ENCODE measurements around the gene MTMR8.

Gene MTMR8

DNA sequence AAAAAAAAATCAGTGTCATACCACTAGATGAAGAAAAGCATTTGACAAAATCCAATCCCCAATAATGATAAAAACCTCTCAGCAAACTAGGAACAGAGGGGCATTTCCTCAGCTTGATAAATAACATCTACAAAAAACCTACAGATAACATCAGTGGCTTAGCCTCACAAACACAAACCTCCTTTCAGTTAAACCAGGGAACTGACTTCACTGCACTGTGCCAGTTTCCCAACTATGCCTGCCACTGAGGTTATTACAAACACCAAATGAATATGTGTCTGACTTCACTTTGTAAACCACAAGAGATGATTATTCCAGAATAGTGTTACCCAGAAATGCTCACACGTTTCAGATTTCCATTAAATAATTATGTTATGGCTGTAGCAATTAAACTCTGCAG is 15.3 kb downstream of the MTMR8 start:
- Histone ChIP-seq H2BK120ac (ENCODE audit: insufficient read depth, low read length, poor library complexity) (no peak overlapping the region), H3K36me3 (ENCODE audit: control insufficient read depth in 1 of 2, insufficient read depth in 2 of 2, low read length in 2 of 2) (no peaks in the 10 kb centered on the region), H3K23ac (ENCODE audit: low read length) (no peak overlapping the region)

DNA sequence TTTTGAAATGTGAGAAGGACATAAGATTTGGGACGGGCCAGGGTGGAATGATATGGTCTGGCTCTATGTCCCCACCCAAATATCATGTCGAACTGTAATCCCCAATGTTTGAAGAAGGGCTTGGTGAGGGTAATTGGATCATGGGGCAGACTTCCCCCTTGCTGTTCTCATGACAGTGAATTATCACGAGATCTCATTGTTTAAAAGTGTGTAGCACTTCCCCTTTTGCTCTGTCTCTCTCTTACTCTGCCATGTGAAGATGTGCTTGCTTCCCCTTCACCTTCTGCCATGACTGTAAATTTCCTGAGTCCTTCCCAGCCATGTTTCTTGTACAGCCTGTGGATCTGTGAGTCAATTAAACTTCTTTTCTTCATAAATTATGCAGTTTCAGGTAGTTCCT is 17.5 kb downstream of the MTMR8 start:
- Histone ChIP-seq H3K27ac (ENCODE audit: low read depth, low read length) (no peak overlapping the region), H4K12ac (ENCODE audit: low read depth, low read length) (no peak overlapping the region), H3K23ac (ENCODE audit: low read length) (no peak overlapping the region), H3K4ac (ENCODE audit: low read depth, low read length) (no peak overlapping the region), H2BK120ac (ENCODE audit: insufficient read depth, low read length, poor library complexity) (no peak overlapping the region), H4K91ac (ENCODE audit: low read depth, low read length) (no peak overlapping the region), H3K4me2 (ENCODE audit: low read length) (no peak overlapping the region), H2AFZ (ENCODE audit: insufficient read depth, low read length, poor library complexity) (no peak overlapping the region), H3K36me3 (ENCODE audit: control insufficient read depth in 1 of 2, insufficient read depth in 2 of 2, low read length in 2 of 2) (no peaks in the 10 kb centered on the region), H3K4me3 (ENCODE audit: low read depth, low read length) (no peak overlapping the region), H3K9ac (ENCODE audit: low read length) (no peak overlapping the region), H4K8ac (ENCODE audit: low read depth, low read length) (no peak overlapping the region), H3K79me2 (ENCODE audit: control insufficient read depth, insufficient read depth, low read length, poor library complexity) (no peaks in the 10 kb centered on the region), H2BK12ac (ENCODE audit: low read length) (no peak overlapping the region), H3K14ac (ENCODE audit: low read length) (no peak overlapping the region), H3K18ac (ENCODE audit: low read length) (no peak overlapping the region), H2AK5ac (ENCODE audit: low read length) (no peak overlapping the region), H3K79me1 (ENCODE audit: low read length) (no peaks in the 10 kb centered on the region), H3K4me1 (ENCODE audit: control insufficient read depth in 1 of 2, insufficient read depth in 2 of 2, low read length in 2 of 2) (no peaks in the 10 kb centered on the region), H3K27me3 (ENCODE audit: insufficient read depth, low read length) (no peaks in the 10 kb centered on the region), H2BK5ac (ENCODE audit: low read depth, low read length, poor library complexity) (no peak overlapping the region), H3K9me3 (ENCODE audit: insufficient read depth, low read depth, low read length) (no peaks in the 10 kb centered on the region)
- WGBS (ENCODE audit: extremely low coverage, insufficient coverage, insufficient read length): no CpG with 5 or more reads among the region's 3 CpGs
- no peak for DNase-seq

More for the DNA sequence above, 15.3 kb downstream of the MTMR8 start:
- H3K4me2 ChIP-seq (ENCODE audit: low read length): no peak overlapping the region
- no peak overlapping the region for H4K91ac ChIP-seq (ENCODE audit: low read depth, low read length)
- DNase-seq: no peak
- H4K12ac ChIP-seq (ENCODE audit: low read depth, low read length): no peak overlapping the region
- no peaks in the 10 kb centered on the region for H3K79me1 ChIP-seq (ENCODE audit: low read length)
- H3K9ac ChIP-seq (ENCODE audit: low read length): no peak overlapping the region
- WGBS (ENCODE audit: extremely low coverage, insufficient coverage, insufficient read length): no CpG with 5 or more reads among the region's 1 CpG
- no peak overlapping the region for H4K8ac ChIP-seq (ENCODE audit: low read depth, low read length)
- no peak overlapping the region for H3K4me3 ChIP-seq (ENCODE audit: low read depth, low read length)
- H3K14ac ChIP-seq (ENCODE audit: low read length): no peak overlapping the region
- H3K27me3 ChIP-seq (ENCODE audit: insufficient read depth, low read length): no peaks in the 10 kb centered on the region
- H3K79me2 ChIP-seq (ENCODE audit: control insufficient read depth, insufficient read depth, low read length, poor library complexity): no peaks in the 10 kb centered on the region
- H3K27ac ChIP-seq (ENCODE audit: low read depth, low read length): no peak overlapping the region
- H2BK5ac ChIP-seq (ENCODE audit: low read depth, low read length, poor library complexity): no peak overlapping the region
- H2AK5ac ChIP-seq (ENCODE audit: low read length): no peak overlapping the region
- no peak overlapping the region for H3K18ac ChIP-seq (ENCODE audit: low read length)
- H2AFZ ChIP-seq (ENCODE audit: insufficient read depth, low read length, poor library complexity): no peak overlapping the region
- H3K4ac ChIP-seq (ENCODE audit: low read depth, low read length): no peak overlapping the region
- no peak overlapping the region for H2BK12ac ChIP-seq (ENCODE audit: low read length)
- H3K9me3 ChIP-seq (ENCODE audit: insufficient read depth, low read depth, low read length): no peaks in the 10 kb centered on the region
- H3K4me1 ChIP-seq (ENCODE audit: control insufficient read depth in 1 of 2, insufficient read depth in 2 of 2, low read length in 2 of 2): no peaks in the 10 kb centered on the region

DNA sequence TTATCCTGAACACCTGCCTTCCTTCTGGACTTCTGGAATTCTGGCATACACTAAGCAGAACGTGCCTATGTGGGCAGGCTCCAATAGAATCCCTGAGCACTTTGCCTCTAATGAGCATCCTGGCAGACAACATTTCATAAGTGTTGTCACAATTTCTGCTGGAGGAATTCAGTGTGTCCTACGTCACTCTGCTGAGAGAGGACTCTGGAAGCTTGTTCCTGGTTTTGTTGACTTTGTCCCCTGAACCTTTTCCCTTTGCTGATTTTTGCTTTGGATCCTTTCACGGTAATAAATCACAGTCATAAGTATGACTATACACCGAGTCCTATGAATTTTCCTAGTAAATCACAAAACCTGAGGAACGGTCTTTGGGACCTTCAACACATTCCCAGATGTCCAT is 43.2 kb downstream of the MTMR8 start:
- Histone ChIP-seq H2BK120ac (ENCODE audit: insufficient read depth, low read length, poor library complexity) (no peak overlapping the region), H2BK12ac (ENCODE audit: low read length) (no peak overlapping the region), H4K8ac (ENCODE audit: low read depth, low read length) (no peak overlapping the region), H3K4me3 (ENCODE audit: low read depth, low read length) (no peak overlapping the region), H3K4me1 (ENCODE audit: control insufficient read depth in 1 of 2, insufficient read depth in 2 of 2, low read length in 2 of 2) (no peaks in the 10 kb centered on the region), H4K12ac (ENCODE audit: low read depth, low read length) (no peak overlapping the region), H3K4me2 (ENCODE audit: low read length) (no peak overlapping the region), H3K36me3 (ENCODE audit: control insufficient read depth in 1 of 2, insufficient read depth in 2 of 2, low read length in 2 of 2) (no peaks in the 10 kb centered on the region), H3K14ac (ENCODE audit: low read length) (no peak overlapping the region), H3K79me2 (ENCODE audit: control insufficient read depth, insufficient read depth, low read length, poor library complexity) (no peaks in the 10 kb centered on the region), H3K27ac (ENCODE audit: low read depth, low read length) (no peak overlapping the region), H3K9me3 (ENCODE audit: insufficient read depth, low read depth, low read length) (no peaks in the 10 kb centered on the region), H2BK5ac (ENCODE audit: low read depth, low read length, poor library complexity) (no peak overlapping the region), H2AFZ (ENCODE audit: insufficient read depth, low read length, poor library complexity) (no peak overlapping the region), H4K91ac (ENCODE audit: low read depth, low read length) (no peak overlapping the region), H3K4ac (ENCODE audit: low read depth, low read length) (no peak overlapping the region), H3K23ac (ENCODE audit: low read length) (no peak overlapping the region), H3K79me1 (ENCODE audit: low read length) (no peaks in the 10 kb centered on the region), H3K18ac (ENCODE audit: low read length) (no peak overlapping the region), H3K9ac (ENCODE audit: low read length) (no peak overlapping the region), H3K27me3 (ENCODE audit: insufficient read depth, low read length) (no peaks in the 10 kb centered on the region), H2AK5ac (ENCODE audit: low read length) (no peak overlapping the region)
- no CpG with 5 or more reads among the region's 5 CpGs for WGBS (ENCODE audit: extremely low coverage, insufficient coverage, insufficient read length)
- peak in 1 of 2 donors; percentile 25 for DNase-seq

DNA sequence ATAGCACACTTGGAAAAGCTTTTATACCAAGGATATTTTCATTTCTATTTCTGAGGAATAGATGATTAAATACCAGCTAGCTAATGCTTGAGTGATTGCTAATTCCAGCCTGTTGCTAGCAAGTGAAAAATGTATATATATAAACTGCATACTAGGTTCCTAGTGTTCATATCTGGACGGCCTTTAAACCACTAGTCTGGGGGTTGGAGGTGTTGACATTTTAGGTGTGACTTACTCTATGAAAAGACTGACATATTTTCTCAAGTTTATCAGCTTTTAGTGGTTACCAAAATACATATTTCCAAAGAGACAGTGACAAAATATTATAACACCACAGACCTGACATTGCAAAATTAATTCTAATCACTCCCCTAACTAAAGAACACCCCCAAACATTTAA is 44.7 kb downstream of the MTMR8 start:
- Histone ChIP-seq H3K4me3 (ENCODE audit: low read depth, low read length) (no peak overlapping the region), H3K9me3 (ENCODE audit: insufficient read depth, low read depth, low read length) (no peaks in the 10 kb centered on the region), H3K4me1 (ENCODE audit: control insufficient read depth in 1 of 2, insufficient read depth in 2 of 2, low read length in 2 of 2) (no peaks in the 10 kb centered on the region), H2BK120ac (ENCODE audit: insufficient read depth, low read length, poor library complexity) (no peak overlapping the region), H3K4ac (ENCODE audit: low read depth, low read length) (no peak overlapping the region), H2BK12ac (ENCODE audit: low read length) (no peak overlapping the region), H2AK5ac (ENCODE audit: low read length) (no peak overlapping the region), H3K4me2 (ENCODE audit: low read length) (no peak overlapping the region), H3K27ac (ENCODE audit: low read depth, low read length) (no peak overlapping the region), H2AFZ (ENCODE audit: insufficient read depth, low read length, poor library complexity) (no peak overlapping the region), H3K14ac (ENCODE audit: low read length) (no peak overlapping the region), H3K9ac (ENCODE audit: low read length) (no peak overlapping the region), H4K91ac (ENCODE audit: low read depth, low read length) (no peak overlapping the region), H2BK5ac (ENCODE audit: low read depth, low read length, poor library complexity) (no peak overlapping the region), H3K79me1 (ENCODE audit: low read length) (no peaks in the 10 kb centered on the region), H3K36me3 (ENCODE audit: control insufficient read depth in 1 of 2, insufficient read depth in 2 of 2, low read length in 2 of 2) (no peaks in the 10 kb centered on the region), H3K23ac (ENCODE audit: low read length) (no peak overlapping the region), H3K27me3 (ENCODE audit: insufficient read depth, low read length) (no peaks in the 10 kb centered on the region), H4K12ac (ENCODE audit: low read depth, low read length) (no peak overlapping the region), H3K18ac (ENCODE audit: low read length) (no peak overlapping the region), H4K8ac (ENCODE audit: low read depth, low read length) (no peak overlapping the region), H3K79me2 (ENCODE audit: control insufficient read depth, insufficient read depth, low read length, poor library complexity) (no peaks in the 10 kb centered on the region)
- no peak for DNase-seq
- no CpG with 5 or more reads among the region's 1 CpG for WGBS (ENCODE audit: extremely low coverage, insufficient coverage, insufficient read length)
